GM12892 (cell line): ENCODE data around the gene CTSS.

ENCODE experiments used
- DNase-seq: peaks from one replicate; pipeline ENCODE4 v3.0.0; 2011; ENCODE audit not compliant: insufficient read length
- FAIRE-seq: peaks from 2 replicates; lab custom pipeline; 2011; peaks lifted over from hg19 to GRCh38; lab: Jason Lieb, UNC
- POLR2A ChIP-seq: IDR thresholded peaks from 2 replicates; pipeline ENCODE4 v1.6.1; 2011; ENCODE audit warnings: low read depth, low read length, control low read depth
- POLR2AphosphoS5 ChIP-seq: IDR thresholded peaks from 2 replicates; pipeline ENCODE4 v1.6.1; 2011; ENCODE audit warnings: low read depth, low read length, control low read depth
- TAF1 ChIP-seq: IDR thresholded peaks from 2 replicates; pipeline ENCODE4 v1.6.1; 2011; ENCODE audit warnings: low read depth, mild to moderate bottlenecking, control low read depth, low read length, borderline replicate concordance

The CTSS gene

GRCh38 chr1:150683914-150684313, 81.7 kb downstream of the CTSS start:
- FAIRE-seq (peak; percentile 63), DNase-seq (no peak)
- TF ChIP-seq TAF1 (no peak), POLR2AphosphoS5 (no peak), POLR2A (no peak)
